Liver (tissue), 3 donors: ENCODE measurements around the gene SLC36A1.

Experiments used
- EGR1 ChIP-seq, 2 donors: IDR thresholded peaks; 2 replicates each; pipeline ENCODE4 v1.6.1; 2016 to 2018; ENCODE audit warnings: antibody characterized with exemption in 2 of 2, low read depth in 2 of 2
- GABPA ChIP-seq, 2 donors: IDR thresholded peaks in 1 of 2; conservative IDR thresholded peaks in 1 of 2; 2 replicates each; pipeline ENCODE4 v1.6.1; 2016; ENCODE audit warnings: antibody characterized with exemption in 2 of 2, mild to moderate bottlenecking in 1 of 2, moderate library complexity in 1 of 2
- JUND ChIP-seq, 2 donors: IDR thresholded peaks; 2 replicates each; pipeline ENCODE4 v1.6.1; 2016; ENCODE audit warnings: antibody characterized with exemption in 2 of 2
- RAD21 ChIP-seq, 2 donors: IDR thresholded peaks; 2 replicates each; pipeline ENCODE4 v1.6.1; 2016; ENCODE audit warnings: antibody characterized with exemption in 2 of 2, mild to moderate bottlenecking in 2 of 2
- SP1 ChIP-seq: IDR thresholded peaks from 2 replicates; pipeline ENCODE4 v1.6.1; 2018; ENCODE audit warnings: antibody characterized with exemption, mild to moderate bottlenecking
- TAF1 ChIP-seq: conservative IDR thresholded peaks from 2 replicates; pipeline ENCODE4 v1.6.1; 2016; ENCODE audit warnings: antibody characterized with exemption, mild to moderate bottlenecking
- YY1 ChIP-seq: IDR thresholded peaks from 2 replicates; pipeline ENCODE4 v1.6.1; 2016; ENCODE audit warnings: antibody characterized with exemption, mild to moderate bottlenecking
- TF ChIP-seq, protein P1 (sequence below): fragments of 150-350 bp; IDR thresholded peaks from 2 replicates; pipeline ENCODE4 v1.5.1; 2017; ENCODE audit warnings: improper control_type of control experiment, low read depth, low read length; ENCODE audit not compliant: missing input control
- TF ChIP-seq, protein P2 (sequence below): IDR thresholded peaks from 2 replicates; pipeline ENCODE4 v1.6.1; 2016; ENCODE audit warnings: antibody characterized with exemption, mild to moderate bottlenecking
- TF ChIP-seq, protein P3 (sequence below): IDR thresholded peaks from 2 replicates; pipeline ENCODE4 v1.6.1; 2016; ENCODE audit warnings: antibody characterized with exemption
- donor health status: healthy.
- donor health status: healthy.

DNA sequence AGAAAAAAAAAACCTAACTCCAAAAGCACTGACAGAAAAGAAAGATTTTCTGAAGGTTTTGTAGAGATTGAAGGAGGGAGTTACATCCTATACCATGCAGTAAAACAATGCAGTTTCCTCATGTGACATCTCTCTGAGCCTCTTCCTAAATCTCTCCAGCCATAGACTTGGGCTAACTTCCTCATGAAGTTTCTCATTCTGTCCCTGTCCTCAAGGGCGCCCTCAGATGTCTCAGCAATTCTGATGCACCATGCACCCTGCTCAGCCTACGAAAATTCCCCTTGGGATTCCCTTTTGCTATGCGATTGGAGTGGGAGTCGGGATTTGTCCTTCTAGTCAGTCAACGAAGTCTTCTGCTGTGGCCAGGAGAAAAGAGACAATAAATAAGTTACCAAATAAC, 74.8 kb downstream of the SLC36A1 start:
- TF ChIP-seq, protein P1, sequence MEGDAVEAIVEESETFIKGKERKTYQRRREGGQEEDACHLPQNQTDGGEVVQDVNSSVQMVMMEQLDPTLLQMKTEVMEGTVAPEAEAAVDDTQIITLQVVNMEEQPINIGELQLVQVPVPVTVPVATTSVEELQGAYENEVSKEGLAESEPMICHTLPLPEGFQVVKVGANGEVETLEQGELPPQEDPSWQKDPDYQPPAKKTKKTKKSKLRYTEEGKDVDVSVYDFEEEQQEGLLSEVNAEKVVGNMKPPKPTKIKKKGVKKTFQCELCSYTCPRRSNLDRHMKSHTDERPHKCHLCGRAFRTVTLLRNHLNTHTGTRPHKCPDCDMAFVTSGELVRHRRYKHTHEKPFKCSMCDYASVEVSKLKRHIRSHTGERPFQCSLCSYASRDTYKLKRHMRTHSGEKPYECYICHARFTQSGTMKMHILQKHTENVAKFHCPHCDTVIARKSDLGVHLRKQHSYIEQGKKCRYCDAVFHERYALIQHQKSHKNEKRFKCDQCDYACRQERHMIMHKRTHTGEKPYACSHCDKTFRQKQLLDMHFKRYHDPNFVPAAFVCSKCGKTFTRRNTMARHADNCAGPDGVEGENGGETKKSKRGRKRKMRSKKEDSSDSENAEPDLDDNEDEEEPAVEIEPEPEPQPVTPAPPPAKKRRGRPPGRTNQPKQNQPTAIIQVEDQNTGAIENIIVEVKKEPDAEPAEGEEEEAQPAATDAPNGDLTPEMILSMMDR: no peak
- TF ChIP-seq GABPA (IDR thresholded peaks at IDR 0.05 in 1 of 2, conservative IDR thresholded peaks at IDR 0.05 in 1 of 2) (no peak), JUND (IDR thresholded peaks at IDR 0.05) (no peak), SP1 (no peak), RAD21 (IDR thresholded peaks at IDR 0.05) (no peak), TAF1 (no peak), YY1 (no peak), EGR1 (IDR thresholded peaks at IDR 0.05; ENCODE audit: low read depth in 2 of 2) (no peak)
- TF ChIP-seq, protein P2, sequence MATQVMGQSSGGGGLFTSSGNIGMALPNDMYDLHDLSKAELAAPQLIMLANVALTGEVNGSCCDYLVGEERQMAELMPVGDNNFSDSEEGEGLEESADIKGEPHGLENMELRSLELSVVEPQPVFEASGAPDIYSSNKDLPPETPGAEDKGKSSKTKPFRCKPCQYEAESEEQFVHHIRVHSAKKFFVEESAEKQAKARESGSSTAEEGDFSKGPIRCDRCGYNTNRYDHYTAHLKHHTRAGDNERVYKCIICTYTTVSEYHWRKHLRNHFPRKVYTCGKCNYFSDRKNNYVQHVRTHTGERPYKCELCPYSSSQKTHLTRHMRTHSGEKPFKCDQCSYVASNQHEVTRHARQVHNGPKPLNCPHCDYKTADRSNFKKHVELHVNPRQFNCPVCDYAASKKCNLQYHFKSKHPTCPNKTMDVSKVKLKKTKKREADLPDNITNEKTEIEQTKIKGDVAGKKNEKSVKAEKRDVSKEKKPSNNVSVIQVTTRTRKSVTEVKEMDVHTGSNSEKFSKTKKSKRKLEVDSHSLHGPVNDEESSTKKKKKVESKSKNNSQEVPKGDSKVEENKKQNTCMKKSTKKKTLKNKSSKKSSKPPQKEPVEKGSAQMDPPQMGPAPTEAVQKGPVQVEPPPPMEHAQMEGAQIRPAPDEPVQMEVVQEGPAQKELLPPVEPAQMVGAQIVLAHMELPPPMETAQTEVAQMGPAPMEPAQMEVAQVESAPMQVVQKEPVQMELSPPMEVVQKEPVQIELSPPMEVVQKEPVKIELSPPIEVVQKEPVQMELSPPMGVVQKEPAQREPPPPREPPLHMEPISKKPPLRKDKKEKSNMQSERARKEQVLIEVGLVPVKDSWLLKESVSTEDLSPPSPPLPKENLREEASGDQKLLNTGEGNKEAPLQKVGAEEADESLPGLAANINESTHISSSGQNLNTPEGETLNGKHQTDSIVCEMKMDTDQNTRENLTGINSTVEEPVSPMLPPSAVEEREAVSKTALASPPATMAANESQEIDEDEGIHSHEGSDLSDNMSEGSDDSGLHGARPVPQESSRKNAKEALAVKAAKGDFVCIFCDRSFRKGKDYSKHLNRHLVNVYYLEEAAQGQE: no peak
- TF ChIP-seq, protein P3, sequence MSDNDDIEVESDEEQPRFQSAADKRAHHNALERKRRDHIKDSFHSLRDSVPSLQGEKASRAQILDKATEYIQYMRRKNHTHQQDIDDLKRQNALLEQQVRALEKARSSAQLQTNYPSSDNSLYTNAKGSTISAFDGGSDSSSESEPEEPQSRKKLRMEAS: no peak
